Adrenal gland (tissue), 5 donors: Measurements from ENCODE around the gene ITPKB.

Experiments used
- POLR2A ChIP-seq, 2 donors: fragments of 450-650 bp; IDR thresholded peaks; one replicate each; pipeline ENCODE4 v1.6.1; 2017; ENCODE audit warnings: antibody characterized with exemption in 2 of 2, mild to moderate bottlenecking in 2 of 2, moderate library complexity in 1 of 2
- TF ChIP-seq, protein P1 (sequence below), 6 experiments: fragments of 450-650 bp in 4 of 6; fragments of 200-600 bp in 2 of 6; sonication (generic) in 1 of 6; IDR thresholded peaks; 1 replicate in 5 of 6; 2 replicates in 1 of 6; pipeline versions ENCODE4 v1.5.1 to v1.8.0; 2016 to 2021; ENCODE audit warnings: antibody characterized with exemption in 6 of 6, mild to moderate bottlenecking in 2 of 6, moderate library complexity in 1 of 6
- donor health status: DM: no; HTN: no; CAD: no.

DNA sequence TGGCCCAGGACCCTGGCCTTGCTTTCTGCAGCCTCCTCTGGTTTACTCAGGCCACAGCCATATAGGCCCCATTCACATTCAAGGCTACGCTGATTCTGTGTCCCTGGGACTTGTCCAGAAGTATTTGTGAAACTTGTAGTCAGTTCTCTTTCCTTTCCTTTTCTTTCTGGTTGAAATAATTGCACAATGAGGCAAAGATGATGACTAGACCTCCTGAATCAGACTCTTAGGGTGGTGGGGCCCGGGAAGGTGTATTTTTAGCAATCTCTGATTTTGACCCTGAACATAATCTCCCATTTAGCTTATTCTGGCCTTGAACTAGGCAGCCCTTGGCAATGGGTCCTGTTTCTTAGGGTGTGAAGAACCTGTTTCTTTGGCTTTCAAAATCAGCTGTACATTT is 150.6 kb downstream of the ITPKB start:
- TF ChIP-seq, protein P1, sequence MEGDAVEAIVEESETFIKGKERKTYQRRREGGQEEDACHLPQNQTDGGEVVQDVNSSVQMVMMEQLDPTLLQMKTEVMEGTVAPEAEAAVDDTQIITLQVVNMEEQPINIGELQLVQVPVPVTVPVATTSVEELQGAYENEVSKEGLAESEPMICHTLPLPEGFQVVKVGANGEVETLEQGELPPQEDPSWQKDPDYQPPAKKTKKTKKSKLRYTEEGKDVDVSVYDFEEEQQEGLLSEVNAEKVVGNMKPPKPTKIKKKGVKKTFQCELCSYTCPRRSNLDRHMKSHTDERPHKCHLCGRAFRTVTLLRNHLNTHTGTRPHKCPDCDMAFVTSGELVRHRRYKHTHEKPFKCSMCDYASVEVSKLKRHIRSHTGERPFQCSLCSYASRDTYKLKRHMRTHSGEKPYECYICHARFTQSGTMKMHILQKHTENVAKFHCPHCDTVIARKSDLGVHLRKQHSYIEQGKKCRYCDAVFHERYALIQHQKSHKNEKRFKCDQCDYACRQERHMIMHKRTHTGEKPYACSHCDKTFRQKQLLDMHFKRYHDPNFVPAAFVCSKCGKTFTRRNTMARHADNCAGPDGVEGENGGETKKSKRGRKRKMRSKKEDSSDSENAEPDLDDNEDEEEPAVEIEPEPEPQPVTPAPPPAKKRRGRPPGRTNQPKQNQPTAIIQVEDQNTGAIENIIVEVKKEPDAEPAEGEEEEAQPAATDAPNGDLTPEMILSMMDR (IDR thresholded peaks at IDR 0.05), result no peak
- no peak for TF ChIP-seq POLR2A (IDR thresholded peaks at IDR 0.05)
